ENCODE results near the gene LRP2BP. TPM values are rescaled to one million over a fixed set of nuclear protein-coding genes. Genes with fewer than 3 reads are reported as not detected.

The LRP2BP gene
- total RNA-seq, 1 experiment from 2014 or later: 0.33 TPM

DNA sequence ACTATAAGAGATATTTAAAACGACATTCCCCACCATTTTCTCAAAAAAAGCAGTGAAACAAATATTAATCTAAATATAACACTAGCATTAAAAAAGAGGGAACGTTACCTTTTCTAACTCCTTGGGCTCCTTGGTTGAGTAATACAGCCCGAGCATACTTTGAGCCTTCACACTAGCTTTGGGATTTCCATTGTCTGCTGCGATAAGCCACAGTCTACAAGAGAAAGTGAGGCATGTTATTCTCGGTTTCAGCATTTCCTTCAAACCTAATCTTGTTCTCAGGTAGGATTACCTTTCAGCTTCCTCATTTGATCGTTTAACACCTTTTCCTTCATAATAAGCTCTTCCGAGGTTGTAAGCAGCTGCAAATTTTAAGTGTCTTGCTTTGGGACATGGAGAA lies 21.7 kb downstream of the LRP2BP start:
- ChIA-PET CTCF (no interaction called here), POLR2A (no interaction called here)
- intact Hi-C loops (cut with micrococcal nuclease; ENCODE audit: unreplicated experiment) (no loop called here), in situ Hi-C loops (cut with HindIII; ENCODE audit: low pct_unique_long_range_greater_than_20kb, low sequenced_read_pairs) (no loop called here)
- ATAC-seq: no peak
- TF ChIP-seq SIN3A (IDR thresholded peaks at IDR 0.05; ENCODE audit: borderline replicate concordance, insufficient read depth, low read depth, low read length): no peak
- TF ChIP-seq, protein P1, sequence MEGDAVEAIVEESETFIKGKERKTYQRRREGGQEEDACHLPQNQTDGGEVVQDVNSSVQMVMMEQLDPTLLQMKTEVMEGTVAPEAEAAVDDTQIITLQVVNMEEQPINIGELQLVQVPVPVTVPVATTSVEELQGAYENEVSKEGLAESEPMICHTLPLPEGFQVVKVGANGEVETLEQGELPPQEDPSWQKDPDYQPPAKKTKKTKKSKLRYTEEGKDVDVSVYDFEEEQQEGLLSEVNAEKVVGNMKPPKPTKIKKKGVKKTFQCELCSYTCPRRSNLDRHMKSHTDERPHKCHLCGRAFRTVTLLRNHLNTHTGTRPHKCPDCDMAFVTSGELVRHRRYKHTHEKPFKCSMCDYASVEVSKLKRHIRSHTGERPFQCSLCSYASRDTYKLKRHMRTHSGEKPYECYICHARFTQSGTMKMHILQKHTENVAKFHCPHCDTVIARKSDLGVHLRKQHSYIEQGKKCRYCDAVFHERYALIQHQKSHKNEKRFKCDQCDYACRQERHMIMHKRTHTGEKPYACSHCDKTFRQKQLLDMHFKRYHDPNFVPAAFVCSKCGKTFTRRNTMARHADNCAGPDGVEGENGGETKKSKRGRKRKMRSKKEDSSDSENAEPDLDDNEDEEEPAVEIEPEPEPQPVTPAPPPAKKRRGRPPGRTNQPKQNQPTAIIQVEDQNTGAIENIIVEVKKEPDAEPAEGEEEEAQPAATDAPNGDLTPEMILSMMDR (IDR thresholded peaks at IDR 0.05): no peak
- TF ChIP-seq, protein P2, sequence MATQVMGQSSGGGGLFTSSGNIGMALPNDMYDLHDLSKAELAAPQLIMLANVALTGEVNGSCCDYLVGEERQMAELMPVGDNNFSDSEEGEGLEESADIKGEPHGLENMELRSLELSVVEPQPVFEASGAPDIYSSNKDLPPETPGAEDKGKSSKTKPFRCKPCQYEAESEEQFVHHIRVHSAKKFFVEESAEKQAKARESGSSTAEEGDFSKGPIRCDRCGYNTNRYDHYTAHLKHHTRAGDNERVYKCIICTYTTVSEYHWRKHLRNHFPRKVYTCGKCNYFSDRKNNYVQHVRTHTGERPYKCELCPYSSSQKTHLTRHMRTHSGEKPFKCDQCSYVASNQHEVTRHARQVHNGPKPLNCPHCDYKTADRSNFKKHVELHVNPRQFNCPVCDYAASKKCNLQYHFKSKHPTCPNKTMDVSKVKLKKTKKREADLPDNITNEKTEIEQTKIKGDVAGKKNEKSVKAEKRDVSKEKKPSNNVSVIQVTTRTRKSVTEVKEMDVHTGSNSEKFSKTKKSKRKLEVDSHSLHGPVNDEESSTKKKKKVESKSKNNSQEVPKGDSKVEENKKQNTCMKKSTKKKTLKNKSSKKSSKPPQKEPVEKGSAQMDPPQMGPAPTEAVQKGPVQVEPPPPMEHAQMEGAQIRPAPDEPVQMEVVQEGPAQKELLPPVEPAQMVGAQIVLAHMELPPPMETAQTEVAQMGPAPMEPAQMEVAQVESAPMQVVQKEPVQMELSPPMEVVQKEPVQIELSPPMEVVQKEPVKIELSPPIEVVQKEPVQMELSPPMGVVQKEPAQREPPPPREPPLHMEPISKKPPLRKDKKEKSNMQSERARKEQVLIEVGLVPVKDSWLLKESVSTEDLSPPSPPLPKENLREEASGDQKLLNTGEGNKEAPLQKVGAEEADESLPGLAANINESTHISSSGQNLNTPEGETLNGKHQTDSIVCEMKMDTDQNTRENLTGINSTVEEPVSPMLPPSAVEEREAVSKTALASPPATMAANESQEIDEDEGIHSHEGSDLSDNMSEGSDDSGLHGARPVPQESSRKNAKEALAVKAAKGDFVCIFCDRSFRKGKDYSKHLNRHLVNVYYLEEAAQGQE (IDR thresholded peaks at IDR 0.05; ENCODE audit: insufficient read depth in 1 of 2, low read depth in 2 of 2, low read length in 1 of 2): no peak
- no peak for TF ChIP-seq POLR2AphosphoS5 (IDR thresholded peaks at IDR 0.05; ENCODE audit: low read depth, low read length)
- no peak for TF ChIP-seq TCF7L2 (IDR thresholded peaks at IDR 0.05; ENCODE audit: low read depth, low read length)
- Histone ChIP-seq H3K9me3 (ENCODE audit: control insufficient read depth, insufficient read depth, low read depth, low read length) (no peaks in the 10 kb centered on the region), H3K27ac (ENCODE audit: low read length) (no peak overlapping the region), H3K27me3 (ENCODE audit: control insufficient read depth, insufficient read depth, low read length) (no peaks in the 10 kb centered on the region), H3K4me3 (ENCODE audit: low read depth in 2 of 2, low read length in 2 of 2) (no peak overlapping the region), H3K36me3 (ENCODE audit: control insufficient read depth, insufficient read depth, low read length) (no peaks in the 10 kb centered on the region), H3K4me1 (ENCODE audit: control insufficient read depth, insufficient read depth, low read length) (no peaks in the 10 kb centered on the region)
- no TSS peak for BruUV-seq (replicated peaks)
- no peak for DNase-seq (ENCODE audit: low read depth, low spot score)

DNA sequence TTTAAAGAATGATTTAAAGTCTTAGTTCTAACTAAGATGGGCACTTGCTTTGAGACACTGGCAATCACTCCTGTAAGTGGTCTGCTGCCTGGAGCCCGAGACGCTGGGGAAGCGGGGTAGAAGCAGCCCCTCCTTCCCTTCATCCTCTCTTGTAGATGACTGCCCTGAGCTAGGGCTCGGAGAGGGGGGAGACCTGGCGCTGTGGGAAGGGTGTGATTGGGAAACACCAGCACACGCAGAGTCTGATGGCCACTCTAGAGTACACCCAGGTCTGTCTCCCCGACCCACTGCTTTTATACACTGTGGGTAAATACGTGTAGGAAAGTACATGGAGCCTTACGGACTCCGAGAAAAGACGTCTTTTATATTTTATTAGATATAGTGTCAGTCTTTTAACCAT lies 24.0 kb downstream of the LRP2BP start:
- no peaks in the 10 kb centered on the region for H3K9me3 ChIP-seq (ENCODE audit: control insufficient read depth, insufficient read depth, low read depth, low read length)
- no peak for DNase-seq (ENCODE audit: low read depth, low spot score)
- H3K4me3 ChIP-seq (ENCODE audit: low read depth in 2 of 2, low read length in 2 of 2): no peak overlapping the region
- TF ChIP-seq POLR2AphosphoS5 (IDR thresholded peaks at IDR 0.05; ENCODE audit: low read depth, low read length) (no peak), SIN3A (IDR thresholded peaks at IDR 0.05; ENCODE audit: borderline replicate concordance, insufficient read depth, low read depth, low read length) (no peak), TCF7L2 (IDR thresholded peaks at IDR 0.05; ENCODE audit: low read depth, low read length) (no peak)
- TF ChIP-seq, protein P1 (IDR thresholded peaks at IDR 0.05): no peak
- TF ChIP-seq, protein P2 (IDR thresholded peaks at IDR 0.05; ENCODE audit: insufficient read depth in 1 of 2, low read depth in 2 of 2, low read length in 1 of 2): no peak
- no peak for ATAC-seq
- in situ Hi-C loops (cut with HindIII; ENCODE audit: low pct_unique_long_range_greater_than_20kb, low sequenced_read_pairs) (no loop called here), intact Hi-C loops (cut with micrococcal nuclease; ENCODE audit: unreplicated experiment) (no loop called here)
- H3K27ac ChIP-seq (ENCODE audit: low read length): no peak overlapping the region
- no peaks in the 10 kb centered on the region for H3K4me1 ChIP-seq (ENCODE audit: control insufficient read depth, insufficient read depth, low read length)
- BruUV-seq (replicated peaks): no TSS peak
- H3K27me3 ChIP-seq (ENCODE audit: control insufficient read depth, insufficient read depth, low read length): no peaks in the 10 kb centered on the region
- ChIA-PET CTCF (no interaction called here), POLR2A (no interaction called here)
- H3K36me3 ChIP-seq (ENCODE audit: control insufficient read depth, insufficient read depth, low read length): no peaks in the 10 kb centered on the region

All from Panc1 (cell line).